ENCODE measurements around the gene ASPSCR1. TPM values are rescaled to one million over a fixed set of nuclear protein-coding genes. Genes with fewer than 3 reads are reported as not detected.

ASPSCR1 gene
- total and polyA plus RNA-seq, 2 of the 13 experiments (the other 11 are each of a cell fraction or from before 2014, with no cell fraction given), result 274 to 314 TPM

DNA sequence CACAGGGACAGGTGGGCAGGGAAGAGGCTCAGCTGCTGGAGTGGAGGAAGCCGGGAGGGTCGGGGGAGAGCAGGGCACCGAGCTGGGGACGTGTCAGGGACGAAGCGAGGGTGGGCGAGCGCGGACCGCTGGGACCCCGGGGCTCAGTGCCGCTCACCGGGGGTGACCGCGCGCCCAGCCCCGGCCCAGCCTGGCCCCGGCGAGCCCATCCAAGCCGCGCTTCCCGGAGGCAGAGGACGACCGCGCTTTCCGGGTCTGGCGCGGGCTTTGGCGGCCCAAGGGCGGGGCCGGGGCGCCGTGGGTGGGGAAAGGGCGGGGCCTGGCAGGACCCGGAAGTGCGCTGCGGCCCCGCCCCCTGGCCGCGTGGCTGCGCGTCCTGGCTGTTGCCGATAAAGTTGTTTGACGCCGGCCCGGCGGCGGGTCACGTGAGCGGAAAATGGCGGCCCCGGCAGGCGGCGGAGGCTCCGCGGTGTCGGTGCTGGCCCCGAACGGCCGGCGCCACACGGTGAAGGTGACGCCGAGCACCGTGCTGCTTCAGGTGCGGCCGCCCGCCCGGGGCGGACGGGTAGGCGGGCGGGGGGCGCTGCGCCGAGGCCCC is at the start of gene ASPSCR1 (continued):
- TF ChIP-seq ZBTB20 (CRISPR knock-in tag; IDR thresholded peaks at IDR 0.05; ENCODE audit: borderline replicate concordance, low read depth) (peak; percentile 39; the same call in 1 of the 2 replicates), SP5 (CRISPR knock-in tag; IDR thresholded peaks at IDR 0.05; ENCODE audit: borderline replicate concordance, low read depth) (peak; percentile 89), ZFP36L2 (CRISPR knock-in tag; IDR thresholded peaks at IDR 0.05) (no peak), CC2D1A (CRISPR knock-in tag; IDR thresholded peaks at IDR 0.05) (no peak), HNRNPK (IDR thresholded peaks at IDR 0.05; ENCODE audit: low read depth, low read length, poor library complexity, severe bottlenecking) (peak; percentile 54), FOXM1 (CRISPR knock-in tag; IDR thresholded peaks at IDR 0.05) (no peak), ZNF550 (CRISPR knock-in tag; IDR thresholded peaks at IDR 0.05; ENCODE audit: borderline replicate concordance) (no peak), ZNF30 (CRISPR knock-in tag; IDR thresholded peaks at IDR 0.05) (no peak), ZNF121 (CRISPR knock-in tag; IDR thresholded peaks at IDR 0.05) (peak; percentile 54; the same call in 1 of the 2 replicates), NFKBIZ (CRISPR knock-in tag; IDR thresholded peaks at IDR 0.05) (peak; percentile 74; the same call in 1 of the 2 replicates), KMT2A (CRISPR knock-in tag; IDR thresholded peaks at IDR 0.05) (no peak; the same call in 1 of the 2 replicates), ZSCAN31 (CRISPR knock-in tag; IDR thresholded peaks at IDR 0.05; ENCODE audit: low read depth) (peak; percentile 90), TCF7L2 (IDR thresholded peaks at IDR 0.05; ENCODE audit: low read depth, low read length) (no peak), NFIB (CRISPR knock-in tag; IDR thresholded peaks at IDR 0.05; ENCODE audit: borderline replicate concordance) (no peak), MED13 (CRISPR knock-in tag; IDR thresholded peaks at IDR 0.05) (no peak)
- TF ChIP-seq, protein P1, sequence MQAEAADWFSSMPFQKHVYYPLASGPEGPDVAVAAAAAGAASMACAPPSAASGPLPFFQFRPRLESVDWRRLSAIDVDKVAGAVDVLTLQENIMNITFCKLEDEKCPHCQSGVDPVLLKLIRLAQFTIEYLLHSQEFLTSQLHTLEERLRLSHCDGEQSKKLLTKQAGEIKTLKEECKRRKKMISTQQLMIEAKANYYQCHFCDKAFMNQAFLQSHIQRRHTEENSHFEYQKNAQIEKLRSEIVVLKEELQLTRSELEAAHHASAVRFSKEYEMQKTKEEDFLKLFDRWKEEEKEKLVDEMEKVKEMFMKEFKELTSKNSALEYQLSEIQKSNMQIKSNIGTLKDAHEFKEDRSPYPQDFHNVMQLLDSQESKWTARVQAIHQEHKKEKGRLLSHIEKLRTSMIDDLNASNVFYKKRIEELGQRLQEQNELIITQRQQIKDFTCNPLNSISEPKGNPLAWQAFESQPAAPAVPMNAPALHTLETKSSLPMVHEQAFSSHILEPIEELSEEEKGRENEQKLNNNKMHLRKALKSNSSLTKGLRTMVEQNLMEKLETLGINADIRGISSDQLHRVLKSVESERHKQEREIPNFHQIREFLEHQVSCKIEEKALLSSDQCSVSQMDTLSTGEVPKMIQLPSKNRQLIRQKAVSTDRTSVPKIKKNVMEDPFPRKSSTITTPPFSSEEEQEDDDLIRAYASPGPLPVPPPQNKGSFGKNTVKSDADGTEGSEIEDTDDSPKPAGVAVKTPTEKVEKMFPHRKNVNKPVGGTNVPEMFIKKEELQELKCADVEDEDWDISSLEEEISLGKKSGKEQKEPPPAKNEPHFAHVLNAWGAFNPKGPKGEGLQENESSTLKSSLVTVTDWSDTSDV (CRISPR knock-in tag; IDR thresholded peaks at IDR 0.05), result no peak
- TF ChIP-seq, protein P2, sequence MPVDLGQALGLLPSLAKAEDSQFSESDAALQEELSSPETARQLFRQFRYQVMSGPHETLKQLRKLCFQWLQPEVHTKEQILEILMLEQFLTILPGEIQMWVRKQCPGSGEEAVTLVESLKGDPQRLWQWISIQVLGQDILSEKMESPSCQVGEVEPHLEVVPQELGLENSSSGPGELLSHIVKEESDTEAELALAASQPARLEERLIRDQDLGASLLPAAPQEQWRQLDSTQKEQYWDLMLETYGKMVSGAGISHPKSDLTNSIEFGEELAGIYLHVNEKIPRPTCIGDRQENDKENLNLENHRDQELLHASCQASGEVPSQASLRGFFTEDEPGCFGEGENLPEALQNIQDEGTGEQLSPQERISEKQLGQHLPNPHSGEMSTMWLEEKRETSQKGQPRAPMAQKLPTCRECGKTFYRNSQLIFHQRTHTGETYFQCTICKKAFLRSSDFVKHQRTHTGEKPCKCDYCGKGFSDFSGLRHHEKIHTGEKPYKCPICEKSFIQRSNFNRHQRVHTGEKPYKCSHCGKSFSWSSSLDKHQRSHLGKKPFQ (CRISPR knock-in tag; IDR thresholded peaks at IDR 0.05; ENCODE audit: insufficient replicate concordance), result no peak
- TF ChIP-seq, protein P3, sequence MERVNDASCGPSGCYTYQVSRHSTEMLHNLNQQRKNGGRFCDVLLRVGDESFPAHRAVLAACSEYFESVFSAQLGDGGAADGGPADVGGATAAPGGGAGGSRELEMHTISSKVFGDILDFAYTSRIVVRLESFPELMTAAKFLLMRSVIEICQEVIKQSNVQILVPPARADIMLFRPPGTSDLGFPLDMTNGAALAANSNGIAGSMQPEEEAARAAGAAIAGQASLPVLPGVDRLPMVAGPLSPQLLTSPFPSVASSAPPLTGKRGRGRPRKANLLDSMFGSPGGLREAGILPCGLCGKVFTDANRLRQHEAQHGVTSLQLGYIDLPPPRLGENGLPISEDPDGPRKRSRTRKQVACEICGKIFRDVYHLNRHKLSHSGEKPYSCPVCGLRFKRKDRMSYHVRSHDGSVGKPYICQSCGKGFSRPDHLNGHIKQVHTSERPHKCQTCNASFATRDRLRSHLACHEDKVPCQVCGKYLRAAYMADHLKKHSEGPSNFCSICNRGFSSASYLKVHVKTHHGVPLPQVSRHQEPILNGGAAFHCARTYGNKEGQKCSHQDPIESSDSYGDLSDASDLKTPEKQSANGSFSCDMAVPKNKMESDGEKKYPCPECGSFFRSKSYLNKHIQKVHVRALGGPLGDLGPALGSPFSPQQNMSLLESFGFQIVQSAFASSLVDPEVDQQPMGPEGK (CRISPR knock-in tag; IDR thresholded peaks at IDR 0.05), result 0 out of 2 replicates have a peak, but pooled peaks have one; percentile 40
- TF ChIP-seq, protein P4, sequence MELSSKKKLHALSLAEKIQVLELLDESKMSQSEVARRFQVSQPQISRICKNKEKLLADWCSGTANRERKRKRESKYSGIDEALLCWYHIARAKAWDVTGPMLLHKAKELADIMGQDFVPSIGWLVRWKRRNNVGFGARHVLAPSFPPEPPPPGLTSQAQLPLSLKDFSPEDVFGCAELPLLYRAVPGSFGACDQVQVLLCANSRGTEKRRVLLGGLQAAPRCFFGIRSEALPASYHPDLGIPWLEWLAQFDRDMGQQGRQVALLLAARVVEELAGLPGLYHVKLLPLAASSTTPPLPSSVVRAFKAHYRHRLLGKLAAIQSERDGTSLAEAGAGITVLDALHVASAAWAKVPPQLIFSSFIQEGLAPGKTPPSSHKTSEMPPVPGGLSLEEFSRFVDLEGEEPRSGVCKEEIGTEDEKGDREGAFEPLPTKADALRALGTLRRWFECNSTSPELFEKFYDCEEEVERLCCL (CRISPR knock-in tag; IDR thresholded peaks at IDR 0.05; ENCODE audit: borderline replicate concordance), result no peak
- TF ChIP-seq, protein P5, sequence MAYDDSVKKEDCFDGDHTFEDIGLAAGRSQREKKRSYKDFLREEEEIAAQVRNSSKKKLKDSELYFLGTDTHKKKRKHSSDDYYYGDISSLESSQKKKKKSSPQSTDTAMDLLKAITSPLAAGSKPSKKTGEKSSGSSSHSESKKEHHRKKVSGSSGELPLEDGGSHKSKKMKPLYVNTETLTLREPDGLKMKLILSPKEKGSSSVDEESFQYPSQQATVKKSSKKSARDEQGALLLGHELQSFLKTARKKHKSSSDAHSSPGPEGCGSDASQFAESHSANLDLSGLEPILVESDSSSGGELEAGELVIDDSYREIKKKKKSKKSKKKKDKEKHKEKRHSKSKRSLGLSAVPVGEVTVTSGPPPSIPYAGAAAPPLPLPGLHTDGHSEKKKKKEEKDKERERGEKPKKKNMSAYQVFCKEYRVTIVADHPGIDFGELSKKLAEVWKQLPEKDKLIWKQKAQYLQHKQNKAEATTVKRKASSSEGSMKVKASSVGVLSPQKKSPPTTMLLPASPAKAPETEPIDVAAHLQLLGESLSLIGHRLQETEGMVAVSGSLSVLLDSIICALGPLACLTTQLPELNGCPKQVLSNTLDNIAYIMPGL (CRISPR knock-in tag; IDR thresholded peaks at IDR 0.05; ENCODE audit: borderline replicate concordance in 1 of 2, low read depth in 1 of 2), result peak in 1 of 2 experiments; percentile 52; a peak in 2 of 4 replicates
